HFF-Myc (cell line): ENCODE data around the gene HECTD2.
"Not testable (repeated sequence)": the region's sequence is repeated elsewhere in the genome, so short reads cannot be mapped to it uniquely, and the experiment has no call there.

Experiments used
- DNase-seq: peaks from one replicate; pipeline ENCODE4 v3.0.0-alpha.2; 2011; ENCODE audit warnings: low read depth; ENCODE audit errors: extremely low read depth
- H3K4me3 ChIP-seq: replicated peaks from 2 replicates; pipeline ENCODE4 v1.5.1; 2011; ENCODE audit warnings: low read depth, mild to moderate bottlenecking, control low read depth, low read length
- TF ChIP-seq, protein P1 (sequence below): IDR thresholded peaks from 2 replicates; pipeline ENCODE4 v1.5.1; 2012; ENCODE audit warnings: mild to moderate bottlenecking, low read depth, low read length, control low read depth; ENCODE audit errors: missing control alignments

The HECTD2 gene

GRCh38 chr10:91557651-91558111 lies 147.5 kb downstream of the HECTD2 start:
- no peak for DNase-seq
- TF ChIP-seq, protein P1, sequence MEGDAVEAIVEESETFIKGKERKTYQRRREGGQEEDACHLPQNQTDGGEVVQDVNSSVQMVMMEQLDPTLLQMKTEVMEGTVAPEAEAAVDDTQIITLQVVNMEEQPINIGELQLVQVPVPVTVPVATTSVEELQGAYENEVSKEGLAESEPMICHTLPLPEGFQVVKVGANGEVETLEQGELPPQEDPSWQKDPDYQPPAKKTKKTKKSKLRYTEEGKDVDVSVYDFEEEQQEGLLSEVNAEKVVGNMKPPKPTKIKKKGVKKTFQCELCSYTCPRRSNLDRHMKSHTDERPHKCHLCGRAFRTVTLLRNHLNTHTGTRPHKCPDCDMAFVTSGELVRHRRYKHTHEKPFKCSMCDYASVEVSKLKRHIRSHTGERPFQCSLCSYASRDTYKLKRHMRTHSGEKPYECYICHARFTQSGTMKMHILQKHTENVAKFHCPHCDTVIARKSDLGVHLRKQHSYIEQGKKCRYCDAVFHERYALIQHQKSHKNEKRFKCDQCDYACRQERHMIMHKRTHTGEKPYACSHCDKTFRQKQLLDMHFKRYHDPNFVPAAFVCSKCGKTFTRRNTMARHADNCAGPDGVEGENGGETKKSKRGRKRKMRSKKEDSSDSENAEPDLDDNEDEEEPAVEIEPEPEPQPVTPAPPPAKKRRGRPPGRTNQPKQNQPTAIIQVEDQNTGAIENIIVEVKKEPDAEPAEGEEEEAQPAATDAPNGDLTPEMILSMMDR: no peak
- H3K4me3 ChIP-seq: no peak overlapping the region

GRCh38 chr10:91558473-91558872 lies 148.3 kb downstream of the HECTD2 start:
- H3K4me3 ChIP-seq: no peak overlapping the region

GRCh38 chr10:91559169-91559568 lies 149.0 kb downstream of the HECTD2 start:
- H3K4me3 ChIP-seq: no peak overlapping the region
- no peak for DNase-seq
- TF ChIP-seq, protein P1: no peak

More at GRCh38 chr10:91558473-91558872, 148.3 kb downstream of the HECTD2 start:
- TF ChIP-seq, protein P1: no peak
- no peak for DNase-seq

- TF ChIP-seq, protein P1: no peak
- DNase-seq: no peak
- no peak overlapping the region for H3K4me3 ChIP-seq
These were observed 149.6 kb downstream of the HECTD2 start for GRCh38 chr10:91559750-91560149.

- DNase-seq: peak; percentile 31
- not testable (repeated sequence) for H3K4me3 ChIP-seq
These were observed 150.7 kb downstream of the HECTD2 start for GRCh38 chr10:91560827-91561226.

- no peak overlapping the region for H3K4me3 ChIP-seq
- DNase-seq: no peak
- TF ChIP-seq, protein P1: no peak
These were observed 152.9 kb downstream of the HECTD2 start for GRCh38 chr10:91562839-91563581.

- TF ChIP-seq, protein P1: no peak
- no peak overlapping the region for H3K4me3 ChIP-seq
- DNase-seq: no peak
These were observed 153.9 kb downstream of the HECTD2 start for GRCh38 chr10:91564026-91564425.
